MCF 10A (cell line): ENCODE measurements around the gene MYO1G. TPM values are rescaled to one million over a fixed set of nuclear protein-coding genes. Genes with fewer than 3 reads are reported as not detected.

Experiments
- BruUV-seq: library from RNA; stranded (reverse); fragments of 400-500 nt; replicated peaks from 2 replicates; lab custom pipeline; 2021; lab: Mats Ljungman, UMichigan
- CTCF ChIA-PET: fragments of 300-600 bp; sonication (Branson Sonifier 250); formaldehyde crosslinking; extraction: SDS; loops from one replicate; lab custom pipeline; 2021; ENCODE audit warnings: antibody characterized with exemption, inconsistent platforms; lab: Yijun Ruan, JAX
- POLR2A ChIA-PET: fragments of 300-600, 350-650 bp; sonication (Branson Sonifier 250); formaldehyde crosslinking; extraction: SDS; loops from one replicate; lab custom pipeline; 2020; ENCODE audit warnings: antibody characterized with exemption, inconsistent platforms; lab: Yijun Ruan, JAX
- DNase-seq: peaks from one replicate; pipeline ENCODE4 v3.0.0-alpha.2; 2018; ENCODE audit not compliant: unreplicated experiment
- H3K27ac Mint-ChIP-seq: one replicate; pipeline ENCODE4 v1.8.0; 2022; ENCODE audit warnings: mild to moderate bottlenecking, low read depth, mixed read lengths; ENCODE audit not compliant: unreplicated experiment
- H3K27me3 Mint-ChIP-seq: one replicate; pipeline ENCODE4 v1.8.0; 2022; ENCODE audit warnings: mixed read lengths; ENCODE audit not compliant: insufficient read depth, unreplicated experiment
- H3K36me3 Mint-ChIP-seq: one replicate; pipeline ENCODE4 v1.8.0; 2022; ENCODE audit warnings: mild to moderate bottlenecking, moderate library complexity, mixed read lengths; ENCODE audit not compliant: insufficient read depth, unreplicated experiment
- H3K4me1 Mint-ChIP-seq: one replicate; pipeline ENCODE4 v1.8.0; 2022; ENCODE audit warnings: mixed read lengths; ENCODE audit not compliant: insufficient read depth, unreplicated experiment
- H3K4me3 Mint-ChIP-seq: one replicate; pipeline ENCODE4 v1.8.0; 2022; ENCODE audit warnings: mild to moderate bottlenecking, moderate library complexity, mixed read lengths; ENCODE audit not compliant: unreplicated experiment
- H3K9me3 Mint-ChIP-seq: one replicate; pipeline ENCODE4 v1.8.0; 2022; ENCODE audit warnings: mixed read lengths; ENCODE audit not compliant: unreplicated experiment
- CTCF ChIP-seq: fragments of 200-600 bp; IDR thresholded peaks from one replicate; pipeline ENCODE4 v1.8.0; 2022; ENCODE audit warnings: antibody characterized with exemption, mild to moderate bottlenecking; ENCODE audit not compliant: unreplicated experiment
- intact Hi-C: fragments of 100-400 bp; cut with micrococcal nuclease; formaldehyde crosslinking; loops from 2 replicates; pipeline ENCODE4 v1.14.1; 2022
- total RNA-seq: library from RNA; stranded (reverse); gene quantifications from 2 replicates; pipeline ENCODE4 v1.2.3, GENCODE V29; 2022

MYO1G gene
- total RNA-seq, 1 experiment from 2014 or later: 0.14 TPM

GRCh38 chr7:44943631-44944030 lies 35.2 kb downstream of the MYO1G start:
- ChIA-PET CTCF (interaction anchor here (0.6 to 0.9 kb wide), 2 partner anchors 192 to 1476 kb away, joined by 3 to 7 read pairs; no protein-coding TSS in a partner anchor), POLR2A (interaction anchor here (0.6 to 0.9 kb wide), 3 partner anchors 52 to 145 kb away, joined by 3 to 5 read pairs (median 3); no protein-coding TSS in a partner anchor)
- DNase-seq: no peak
- H3K27ac Mint-ChIP-seq: no peak overlapping the region
- no peak for TF ChIP-seq CTCF
- no peaks in the 10 kb centered on the region for H3K27me3 Mint-ChIP-seq
- H3K4me3 Mint-ChIP-seq: no peak overlapping the region
- H3K36me3 Mint-ChIP-seq: no peaks in the 10 kb centered on the region
- no peaks in the 10 kb centered on the region for H3K9me3 Mint-ChIP-seq
- no TSS peak for BruUV-seq
- intact Hi-C loops: no loop called here
- no peaks in the 10 kb centered on the region for H3K4me1 Mint-ChIP-seq

GRCh38 chr7:44937426-44937825 lies 41.4 kb downstream of the MYO1G start:
- Mint-ChIP-seq H3K27ac (no peak overlapping the region), H3K9me3 (no peaks in the 10 kb centered on the region), H3K27me3 (peaks cover 11% of the 10 kb centered on the region), H3K36me3 (no peaks in the 10 kb centered on the region), H3K4me1 (no peaks in the 10 kb centered on the region), H3K4me3 (no peak overlapping the region)
- POLR2A ChIA-PET: interaction anchor here (1.2 to 1.4 kb wide), 2 partner anchors 18 to 56 kb away, joined by 3 to 4 read pairs; no protein-coding TSS in a partner anchor
- no peak for TF ChIP-seq CTCF
- CTCF ChIA-PET: no interaction called here
- intact Hi-C loops: no loop called here
- no TSS peak for BruUV-seq
- no peak for DNase-seq

GRCh38 chr7:44936322-44936721 lies 42.5 kb downstream of the MYO1G start:
- Mint-ChIP-seq H3K27ac (no peak overlapping the region), H3K4me3 (no peak overlapping the region), H3K4me1 (no peaks in the 10 kb centered on the region), H3K36me3 (no peaks in the 10 kb centered on the region), H3K9me3 (no peaks in the 10 kb centered on the region), H3K27me3 (peaks cover 11% of the 10 kb centered on the region)
- ChIA-PET POLR2A (interaction anchor here (1.4 kb wide), 1 partner anchor 19 kb away, joined by 4 read pairs; no protein-coding TSS in a partner anchor), CTCF (interaction anchor here (0.6 kb wide), 1 partner anchor 9 kb away, joined by 3 read pairs; no protein-coding TSS in a partner anchor)
- no peak for DNase-seq
- TF ChIP-seq CTCF: no peak
- no TSS peak for BruUV-seq
- intact Hi-C loops: no loop called here

- no peak for TF ChIP-seq CTCF
- Mint-ChIP-seq H3K27ac (no peak overlapping the region), H3K27me3 (peaks cover 11% of the 10 kb centered on the region), H3K36me3 (no peaks in the 10 kb centered on the region), H3K4me3 (no peak overlapping the region), H3K9me3 (no peaks in the 10 kb centered on the region), H3K4me1 (no peaks in the 10 kb centered on the region)
- BruUV-seq: no TSS peak
- intact Hi-C loops: no loop called here
- POLR2A ChIA-PET: no interaction called here
- CTCF ChIA-PET: no interaction called here
- DNase-seq: no peak
These were observed 43.2 kb downstream of the MYO1G start for GRCh38 chr7:44935583-44935982.
